Measurements from ENCODE around the gene NOP53.

NOP53 gene

GRCh38 chr19:47766670-47767069, 21.3 kb downstream of the NOP53 start:
- no peak overlapping the region for H4K91ac ChIP-seq (ENCODE audit: low read length)
- H3K4me1 ChIP-seq (ENCODE audit: control insufficient read depth, insufficient read depth, low read depth, low read length) = peaks cover 5% of the 10 kb centered on the region
- DNase-seq = peak; percentile 24
- H2BK120ac ChIP-seq (ENCODE audit: low read depth, low read length) = no peak overlapping the region
- H2AK5ac ChIP-seq (ENCODE audit: low read length, severe bottlenecking) = no peak overlapping the region
- no peak overlapping the region for H4K8ac ChIP-seq (ENCODE audit: low read length)
- H2BK12ac ChIP-seq (ENCODE audit: low read length in 2 of 2) = no peak overlapping the region
- no peaks in the 10 kb centered on the region for H3K36me3 ChIP-seq (ENCODE audit: control insufficient read depth in 1 of 2, insufficient read depth in 2 of 2, low read depth in 1 of 2, low read length in 2 of 2)
- H3K9ac ChIP-seq (ENCODE audit: low read length) = no peak overlapping the region
- H3K79me1 ChIP-seq (replicated peaks; ENCODE audit: low read length, poor library complexity, severe bottlenecking) = no peaks in the 10 kb centered on the region
- no peak overlapping the region for H3K4me2 ChIP-seq (ENCODE audit: low read length, poor library complexity, severe bottlenecking)
- H3K4me3 ChIP-seq (ENCODE audit: insufficient read depth in 1 of 2, low read depth in 1 of 2, low read length in 2 of 2) = no peak overlapping the region
- no peak overlapping the region for H3K14ac ChIP-seq (ENCODE audit: low read length in 2 of 2)
- no peak overlapping the region for H3K4ac ChIP-seq (ENCODE audit: low read depth in 1 of 2, low read length in 2 of 2)
- H2BK15ac ChIP-seq (ENCODE audit: low read depth, poor library complexity, severe bottlenecking) = no peak overlapping the region
- no peak overlapping the region for H2BK5ac ChIP-seq (ENCODE audit: low read depth, low read length, poor library complexity, severe bottlenecking)
- H3K27ac ChIP-seq (ENCODE audit: low read length, poor library complexity, severe bottlenecking) = no peak overlapping the region
- WGBS = 77% methylated on average over 7 of the region's 7 CpGs
- H3K9me3 ChIP-seq (ENCODE audit: control insufficient read depth, low read length) = no peaks in the 10 kb centered on the region
- no peak overlapping the region for H3K18ac ChIP-seq (ENCODE audit: low read depth in 1 of 2, low read length in 2 of 2)
- peaks cover 0 to 5% of the 10 kb centered on the region in 2 experiments for H3K27me3 ChIP-seq (ENCODE audit: control insufficient read depth in 1 of 2, insufficient read depth in 1 of 2, low read length in 2 of 2)
- no peak overlapping the region for H3K23ac ChIP-seq (ENCODE audit: low read length in 2 of 2)
- no peak overlapping the region for H2AFZ ChIP-seq (ENCODE audit: low read depth, low read length)

DNA sequence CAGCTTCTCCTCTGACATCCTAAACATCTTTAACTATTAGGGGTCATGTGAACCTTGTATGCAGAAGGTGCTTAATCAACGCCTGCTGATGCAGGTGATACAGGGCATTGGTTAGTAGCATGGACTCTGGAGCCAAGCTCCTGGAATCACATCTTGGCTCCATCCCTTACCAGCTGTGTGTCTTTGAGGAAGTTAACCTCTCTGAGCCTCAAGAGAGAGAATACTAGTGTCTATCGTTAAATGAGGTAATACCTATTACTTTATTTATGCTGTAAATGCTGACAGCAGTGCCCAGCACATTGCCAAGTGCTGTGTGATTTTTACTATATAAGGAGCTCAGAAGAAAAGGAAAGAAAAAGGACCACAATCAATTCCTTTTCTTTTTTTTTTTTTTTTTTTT, 22.0 kb downstream of the NOP53 start:
- WGBS = 67% methylated on average over 1 of the region's 2 CpGs
- no peak overlapping the region for H3K9ac ChIP-seq (ENCODE audit: low read length)
- H2AFZ ChIP-seq (ENCODE audit: low read depth, low read length) = no peak overlapping the region
- H2BK12ac ChIP-seq (ENCODE audit: low read length in 2 of 2) = no peak overlapping the region
- no peak overlapping the region for H2BK15ac ChIP-seq (ENCODE audit: low read depth, poor library complexity, severe bottlenecking)
- H3K4me1 ChIP-seq (ENCODE audit: control insufficient read depth, insufficient read depth, low read depth, low read length) = peaks cover 5% of the 10 kb centered on the region
- H2BK120ac ChIP-seq (ENCODE audit: low read depth, low read length) = no peak overlapping the region
- no peaks in the 10 kb centered on the region for H3K79me1 ChIP-seq (replicated peaks; ENCODE audit: low read length, poor library complexity, severe bottlenecking)
- no peak overlapping the region for H3K14ac ChIP-seq (ENCODE audit: low read length in 2 of 2)
- H3K4me2 ChIP-seq (ENCODE audit: low read length, poor library complexity, severe bottlenecking) = no peak overlapping the region
- H2AK5ac ChIP-seq (ENCODE audit: low read length, severe bottlenecking) = no peak overlapping the region
- H3K36me3 ChIP-seq (ENCODE audit: control insufficient read depth in 1 of 2, insufficient read depth in 2 of 2, low read depth in 1 of 2, low read length in 2 of 2) = no peaks in the 10 kb centered on the region
- H3K23ac ChIP-seq (ENCODE audit: low read length in 2 of 2) = no peak overlapping the region
- H3K18ac ChIP-seq (ENCODE audit: low read depth in 1 of 2, low read length in 2 of 2) = no peak overlapping the region
- H3K27me3 ChIP-seq (ENCODE audit: control insufficient read depth in 1 of 2, insufficient read depth in 1 of 2, low read length in 2 of 2) = peaks cover 0 to 5% of the 10 kb centered on the region in 2 experiments
- no peak overlapping the region for H4K91ac ChIP-seq (ENCODE audit: low read length)
- H2BK5ac ChIP-seq (ENCODE audit: low read depth, low read length, poor library complexity, severe bottlenecking) = no peak overlapping the region
- H3K4me3 ChIP-seq (ENCODE audit: insufficient read depth in 1 of 2, low read depth in 1 of 2, low read length in 2 of 2) = no peak overlapping the region
- no peak overlapping the region for H4K8ac ChIP-seq (ENCODE audit: low read length)
- no peak for DNase-seq
- no peaks in the 10 kb centered on the region for H3K9me3 ChIP-seq (ENCODE audit: control insufficient read depth, low read length)
- H3K4ac ChIP-seq (ENCODE audit: low read depth in 1 of 2, low read length in 2 of 2) = no peak overlapping the region
- H3K27ac ChIP-seq (ENCODE audit: low read length, poor library complexity, severe bottlenecking) = no peak overlapping the region

- no peak for DNase-seq
- Histone ChIP-seq H3K18ac (ENCODE audit: low read depth in 1 of 2, low read length in 2 of 2) (no peak overlapping the region), H3K4me2 (ENCODE audit: low read length, poor library complexity, severe bottlenecking) (no peak overlapping the region), H3K27me3 (ENCODE audit: control insufficient read depth in 1 of 2, insufficient read depth in 1 of 2, low read length in 2 of 2) (peaks cover 0 to 5% of the 10 kb centered on the region in 2 experiments), H3K27ac (ENCODE audit: low read length, poor library complexity, severe bottlenecking) (no peak overlapping the region), H3K4me1 (ENCODE audit: control insufficient read depth, insufficient read depth, low read depth, low read length) (peaks cover 5% of the 10 kb centered on the region), H2AK5ac (ENCODE audit: low read length, severe bottlenecking) (no peak overlapping the region), H2BK120ac (ENCODE audit: low read depth, low read length) (no peak overlapping the region), H2BK12ac (ENCODE audit: low read length in 2 of 2) (no peak overlapping the region), H3K23ac (ENCODE audit: low read length in 2 of 2) (no peak overlapping the region), H3K14ac (ENCODE audit: low read length in 2 of 2) (no peak overlapping the region), H3K4ac (ENCODE audit: low read depth in 1 of 2, low read length in 2 of 2) (no peak overlapping the region), H4K91ac (ENCODE audit: low read length) (no peak overlapping the region), H3K36me3 (ENCODE audit: control insufficient read depth in 1 of 2, insufficient read depth in 2 of 2, low read depth in 1 of 2, low read length in 2 of 2) (no peaks in the 10 kb centered on the region), H3K9ac (ENCODE audit: low read length) (no peak overlapping the region), H3K9me3 (ENCODE audit: control insufficient read depth, low read length) (no peaks in the 10 kb centered on the region), H3K79me1 (replicated peaks; ENCODE audit: low read length, poor library complexity, severe bottlenecking) (no peaks in the 10 kb centered on the region), H2AFZ (ENCODE audit: low read depth, low read length) (no peak overlapping the region), H3K4me3 (ENCODE audit: insufficient read depth in 1 of 2, low read depth in 1 of 2, low read length in 2 of 2) (no peak overlapping the region), H2BK15ac (ENCODE audit: low read depth, poor library complexity, severe bottlenecking) (no peak overlapping the region), H4K8ac (ENCODE audit: low read length) (no peak overlapping the region), H2BK5ac (ENCODE audit: low read depth, low read length, poor library complexity, severe bottlenecking) (no peak overlapping the region)
- 83% methylated on average over 2 of the region's 2 CpGs for WGBS
Measured at GRCh38 chr19:47768604-47769003, 23.3 kb downstream of the NOP53 start.

DNA sequence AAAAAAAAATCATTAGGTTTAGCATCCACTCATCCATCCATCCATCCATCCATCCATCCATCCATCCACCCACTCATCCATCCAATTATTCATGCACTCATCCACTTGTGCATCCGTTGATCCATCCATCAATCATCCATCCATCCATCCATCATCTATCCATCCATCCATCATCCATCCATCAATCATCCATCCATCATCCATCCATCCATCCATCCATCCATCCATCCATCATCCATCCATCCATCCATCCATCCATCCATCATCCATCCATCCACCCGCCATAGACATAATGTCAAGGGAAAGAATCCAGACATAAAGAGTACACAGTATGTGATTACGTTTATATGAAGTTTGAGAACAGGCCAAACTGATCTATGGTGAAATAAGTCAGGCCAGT, 24.2 kb downstream of the NOP53 start:
- Histone ChIP-seq H2BK12ac (ENCODE audit: low read length in 2 of 2) (no peak overlapping the region), H3K9me3 (ENCODE audit: control insufficient read depth, low read length) (no peaks in the 10 kb centered on the region), H4K91ac (ENCODE audit: low read length) (no peak overlapping the region), H3K14ac (ENCODE audit: low read length in 2 of 2) (no peak overlapping the region), H2BK15ac (ENCODE audit: low read depth, poor library complexity, severe bottlenecking) (no peak overlapping the region), H3K27me3 (ENCODE audit: control insufficient read depth in 1 of 2, insufficient read depth in 1 of 2, low read length in 2 of 2) (peaks cover 0 to 5% of the 10 kb centered on the region in 2 experiments), H3K9ac (ENCODE audit: low read length) (no peak overlapping the region), H3K4me1 (ENCODE audit: control insufficient read depth, insufficient read depth, low read depth, low read length) (peaks cover 5% of the 10 kb centered on the region), H3K4me2 (ENCODE audit: low read length, poor library complexity, severe bottlenecking) (no peak overlapping the region), H3K18ac (ENCODE audit: low read depth in 1 of 2, low read length in 2 of 2) (no peak overlapping the region), H2AK5ac (ENCODE audit: low read length, severe bottlenecking) (no peak overlapping the region), H2BK5ac (ENCODE audit: low read depth, low read length, poor library complexity, severe bottlenecking) (no peak overlapping the region), H3K23ac (ENCODE audit: low read length in 2 of 2) (no peak overlapping the region), H3K36me3 (ENCODE audit: control insufficient read depth in 1 of 2, insufficient read depth in 2 of 2, low read depth in 1 of 2, low read length in 2 of 2) (no peaks in the 10 kb centered on the region), H3K27ac (ENCODE audit: low read length, poor library complexity, severe bottlenecking) (no peak overlapping the region), H4K8ac (ENCODE audit: low read length) (no peak overlapping the region), H2AFZ (ENCODE audit: low read depth, low read length) (no peak overlapping the region), H3K79me1 (replicated peaks; ENCODE audit: low read length, poor library complexity, severe bottlenecking) (no peaks in the 10 kb centered on the region), H3K4ac (ENCODE audit: low read depth in 1 of 2, low read length in 2 of 2) (no peak overlapping the region), H2BK120ac (ENCODE audit: low read depth, low read length) (no peak overlapping the region), H3K4me3 (ENCODE audit: insufficient read depth in 1 of 2, low read depth in 1 of 2, low read length in 2 of 2) (no peak overlapping the region)
- 81% methylated on average over 3 of the region's 3 CpGs for WGBS
- no peak for DNase-seq
